Upper lobe of left lung (tissue), 6 donors: ENCODE measurements around the gene CFAP91. TPM values are rescaled to one million over a fixed set of nuclear protein-coding genes. Genes with fewer than 3 reads are reported as not detected.

Experiments
- ATAC-seq, 2 donors: fragments of 200-7000 bp; cut with Tn5 transposase; one replicate each; pipeline ENCODE4 v1.9.1; 2022; ENCODE audit warnings: mild to moderate bottlenecking in 2 of 2, moderate library complexity in 2 of 2; ENCODE audit not compliant: low FRiP score in 2 of 2
- DNase-seq, 2 donors: peaks; one replicate each; pipeline ENCODE4 v3.0.0-alpha.2; 2019 to 2020
- H3K27ac ChIP-seq, 4 donors: fragments of 200-600 bp; sonication (generic); one replicate each; pipeline ENCODE4 v1.5.1; 2016 to 2019
- H3K27me3 ChIP-seq, 4 donors: fragments of 200-600 bp; sonication (generic); one replicate each; pipeline ENCODE4 v1.5.1; 2017 to 2019
- H3K36me3 ChIP-seq, 4 donors: fragments of 200-600 bp; sonication (generic); one replicate each; pipeline ENCODE4 v1.5.1; 2016 to 2019
- H3K4me1 ChIP-seq, 4 donors: fragments of 200-600 bp; sonication (generic); one replicate each; pipeline ENCODE4 v1.5.1; 2018 to 2019
- H3K4me3 ChIP-seq, 4 donors: fragments of 200-600 bp; sonication (generic); one replicate each; pipeline ENCODE4 v1.5.1; 2017 to 2019; ENCODE audit warnings: mild to moderate bottlenecking in 2 of 4, moderate library complexity in 1 of 4
- H3K9me3 ChIP-seq, 4 donors: fragments of 200-600 bp; sonication (generic); one replicate each; pipeline ENCODE4 v1.5.1; 2018 to 2019
- CTCF ChIP-seq, 6 experiments: fragments of 450-650 bp in 4 of 6; fragments of 200-600 bp in 2 of 6; sonication (generic) in 2 of 6; IDR thresholded peaks; one replicate each; pipeline ENCODE4 v1.5.1; 2016 to 2019; ENCODE audit warnings: antibody characterized with exemption in 6 of 6
- EP300 ChIP-seq, 4 donors: sonication (generic); formaldehyde crosslinking; IDR thresholded peaks; one replicate each; pipeline ENCODE4 v1.5.1; 2017; ENCODE audit warnings: antibody characterized with exemption in 4 of 4, control low read depth in 2 of 4
- POLR2A ChIP-seq, 4 donors: fragments of 450-650 bp; IDR thresholded peaks; one replicate each; pipeline ENCODE4 v1.5.1; 2016 to 2017; ENCODE audit warnings: antibody characterized with exemption in 4 of 4, mild to moderate bottlenecking in 2 of 4
- POLR2AphosphoS5 ChIP-seq, 2 donors: sonication (generic); formaldehyde crosslinking; IDR thresholded peaks; one replicate each; pipeline ENCODE4 v1.5.1; 2017; ENCODE audit warnings: antibody characterized with exemption in 2 of 2
- WGBS, 2 donors: methylation state at CpG; one replicate each; pipeline ENCODE4 v1.1.5; 2017 to 2018; 5-methylcytosine and 5-hydroxymethylcytosine counted together
- total RNA-seq, 6 donors: library from RNA; depleted of rRNA in 4 of 6; stranded (reverse); fragments of >200 nt in 4 of 6; gene quantifications; one replicate each; pipeline versions ENCODE4 v1.1.0 to v1.2.1, GENCODE V29; 2016 to 2021
- donor health status: DM: no; HTN: no; CAD: no; lungs with moderate emphysema.
- donor health status: DM: no; HTN: yes; CAD: no; lungs with severe emphysema.

The CFAP91 gene
- total RNA-seq, 6 donors from 2014 or later: 2.3 to 47.8 (median 6.6) TPM

- no peak for ATAC-seq
- 87 to 93% methylated on average over 10 of the region's 10 CpGs for WGBS, 2 donors
- TF ChIP-seq EP300 (IDR thresholded peaks at IDR 0.05): no peak
- DNase-seq: peak in 1 of 2 donors; percentile 24
- no peaks in the 10 kb centered on the region for H3K9me3 ChIP-seq
- H3K27ac ChIP-seq: no peak overlapping the region
- H3K4me3 ChIP-seq: no peak overlapping the region
- H3K36me3 ChIP-seq: no peaks in the 10 kb centered on the region
- no peaks in the 10 kb centered on the region for H3K4me1 ChIP-seq
- no peaks in the 10 kb centered on the region for H3K27me3 ChIP-seq
Observed at GRCh38 chr3:119743921-119744320, 41.1 kb downstream of the CFAP91 start.

DNA sequence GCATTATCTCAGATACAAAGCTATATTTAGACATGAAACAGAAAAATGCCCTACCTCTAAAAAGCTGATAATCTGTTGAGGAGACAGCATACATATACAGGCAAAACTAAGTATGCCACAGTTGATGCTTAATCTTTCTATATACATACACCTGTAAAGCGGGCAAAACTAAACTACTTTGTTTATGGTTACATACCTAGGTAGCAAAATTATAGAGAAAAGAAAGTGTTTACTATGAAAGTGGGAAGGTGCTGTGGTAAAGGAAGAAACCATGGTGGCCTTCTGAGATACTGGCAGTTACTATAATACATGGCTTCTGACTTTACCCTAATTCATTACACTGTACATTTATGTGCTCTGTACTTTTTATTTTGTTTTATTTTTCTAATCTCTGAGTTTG lies 43.1 kb downstream of the CFAP91 start:
- Histone ChIP-seq H3K36me3 (no peaks in the 10 kb centered on the region), H3K27me3 (no peaks in the 10 kb centered on the region), H3K27ac (no peak overlapping the region), H3K9me3 (no peaks in the 10 kb centered on the region), H3K4me3 (no peak overlapping the region), H3K4me1 (no peaks in the 10 kb centered on the region)
- DNase-seq (no peak), ATAC-seq (no peak)
- TF ChIP-seq EP300 (IDR thresholded peaks at IDR 0.05): no peak
- TF ChIP-seq POLR2A (IDR thresholded peaks at IDR 0.05): no peak
- no peak for TF ChIP-seq POLR2AphosphoS5 (IDR thresholded peaks at IDR 0.05)
- TF ChIP-seq CTCF (IDR thresholded peaks at IDR 0.05): no peak
- WGBS, 2 donors: 87 to 100% methylated on average over 1 of the region's 1 CpG

- DNase-seq: no peak
- Histone ChIP-seq H3K27ac (no peak overlapping the region), H3K4me1 (no peaks in the 10 kb centered on the region), H3K36me3 (peaks cover 0 to 3% (median 0%) of the 10 kb centered on the region in 4 donors), H3K9me3 (no peaks in the 10 kb centered on the region), H3K27me3 (no peaks in the 10 kb centered on the region), H3K4me3 (no peak overlapping the region)
- TF ChIP-seq CTCF (IDR thresholded peaks at IDR 0.05) (no peak), POLR2A (IDR thresholded peaks at IDR 0.05) (no peak), POLR2AphosphoS5 (IDR thresholded peaks at IDR 0.05) (no peak), EP300 (IDR thresholded peaks at IDR 0.05) (no peak)
- WGBS, 2 donors: 69 to 81% methylated on average over 3 of the region's 3 CpGs
- ATAC-seq: no peak
Observed at GRCh38 chr3:119746423-119746822, 43.6 kb downstream of the CFAP91 start.

- Histone ChIP-seq H3K4me1 (no peaks in the 10 kb centered on the region), H3K27ac (no peak overlapping the region), H3K27me3 (no peaks in the 10 kb centered on the region), H3K4me3 (no peak overlapping the region), H3K36me3 (peaks cover 0 to 12% (median 0%) of the 10 kb centered on the region in 4 donors), H3K9me3 (no peaks in the 10 kb centered on the region)
- ATAC-seq (no peak), DNase-seq (no peak)
- TF ChIP-seq POLR2A (IDR thresholded peaks at IDR 0.05): no peak
- TF ChIP-seq EP300 (IDR thresholded peaks at IDR 0.05): no peak
- TF ChIP-seq POLR2AphosphoS5 (IDR thresholded peaks at IDR 0.05): no peak
- no peak for TF ChIP-seq CTCF (IDR thresholded peaks at IDR 0.05)
- 65 to 66% methylated on average over 4 of the region's 4 CpGs for WGBS, 2 donors
Observed at GRCh38 chr3:119747357-119747756, 44.5 kb downstream of the CFAP91 start.

GRCh38 chr3:119748991-119749390 lies 46.2 kb downstream of the CFAP91 start:
- 89 to 100% methylated on average over 1 of the region's 1 CpG for WGBS, 2 donors
- peaks cover 0 to 17% (median 0%) of the 10 kb centered on the region in 4 donors for H3K36me3 ChIP-seq

DNA sequence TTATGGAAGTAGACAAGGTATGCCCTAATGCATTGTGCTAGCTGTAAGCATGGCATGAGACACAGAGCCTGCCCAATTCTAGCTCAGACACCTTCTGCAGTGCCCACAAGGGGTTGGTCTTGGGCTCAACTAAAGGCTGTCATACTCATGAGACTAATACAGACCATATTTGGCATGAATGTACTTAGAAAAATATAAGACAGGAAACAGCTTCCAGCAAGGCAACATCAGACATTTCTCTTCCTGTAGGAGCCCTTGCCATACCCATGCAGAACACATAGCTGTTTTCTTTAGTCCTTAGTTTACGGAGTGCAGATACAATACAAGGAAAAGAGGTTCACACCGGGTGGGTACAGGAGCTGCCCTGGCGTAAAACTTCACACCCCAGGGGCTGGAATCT lies 48.6 kb downstream of the CFAP91 start:
- H3K36me3 ChIP-seq: peaks cover 0 to 17% (median 2%) of the 10 kb centered on the region in 4 donors
- WGBS, 2 donors: 63 to 82% methylated on average over 3 of the region's 3 CpGs
- no peak overlapping the region for H3K4me3 ChIP-seq
- TF ChIP-seq EP300 (IDR thresholded peaks at IDR 0.05): no peak
- no peak for TF ChIP-seq POLR2A (IDR thresholded peaks at IDR 0.05)
- TF ChIP-seq CTCF (IDR thresholded peaks at IDR 0.05): no peak
- no peak for TF ChIP-seq POLR2AphosphoS5 (IDR thresholded peaks at IDR 0.05)
- H3K27me3 ChIP-seq: no peaks in the 10 kb centered on the region
- DNase-seq: no peak
- H3K9me3 ChIP-seq: no peaks in the 10 kb centered on the region
- no peak for ATAC-seq
- H3K27ac ChIP-seq: no peak overlapping the region
- H3K4me1 ChIP-seq: no peaks in the 10 kb centered on the region

More at GRCh38 chr3:119748991-119749390, 46.2 kb downstream of the CFAP91 start:
- ATAC-seq (no peak), DNase-seq (no peak)
- Histone ChIP-seq H3K27me3 (no peaks in the 10 kb centered on the region), H3K27ac (no peak overlapping the region), H3K4me1 (no peaks in the 10 kb centered on the region), H3K4me3 (no peak overlapping the region), H3K9me3 (no peaks in the 10 kb centered on the region)
- no peak for TF ChIP-seq POLR2A (IDR thresholded peaks at IDR 0.05)
- TF ChIP-seq EP300 (IDR thresholded peaks at IDR 0.05): no peak
